Myocyte (in vitro differentiated cells): ENCODE results near the gene FBXO8. TPM values are rescaled to one million over a fixed set of nuclear protein-coding genes. Genes with fewer than 3 reads are reported as not detected.

Experiments used
- DNase-seq: peaks from one replicate; pipeline ENCODE4 v3.0.0-alpha.2; 2012; ENCODE audit warnings: low read depth
- total RNA-seq: library from RNA; depleted of rRNA; stranded (reverse); fragments of >200 nt; gene quantifications from 2 replicates; pipeline ENCODE4 v1.2.3, GENCODE V29; 2014

FBXO8 gene
- total RNA-seq, 1 donor from 2014 or later, result 16.4 TPM

DNA sequence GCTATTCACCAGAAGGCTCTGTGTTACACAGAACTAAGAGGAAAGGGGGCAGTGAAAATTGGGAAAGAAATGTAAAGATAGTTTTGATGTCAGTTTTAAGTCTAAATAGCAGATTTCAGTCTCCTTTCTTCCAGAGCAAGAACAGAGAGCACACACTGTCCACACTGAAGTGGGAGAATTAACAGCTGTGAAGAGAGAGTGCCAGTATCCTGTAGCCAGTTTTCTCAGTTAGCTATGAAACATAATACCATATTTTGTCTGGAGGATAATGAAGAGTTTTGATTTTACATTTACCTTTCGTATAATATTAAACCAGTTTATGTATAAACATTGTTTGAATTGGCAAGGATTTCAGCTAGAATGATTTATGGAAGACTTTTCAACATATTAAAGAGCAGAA, 35.1 kb downstream of the FBXO8 start:
- DNase-seq, result peak; percentile 39

DNA sequence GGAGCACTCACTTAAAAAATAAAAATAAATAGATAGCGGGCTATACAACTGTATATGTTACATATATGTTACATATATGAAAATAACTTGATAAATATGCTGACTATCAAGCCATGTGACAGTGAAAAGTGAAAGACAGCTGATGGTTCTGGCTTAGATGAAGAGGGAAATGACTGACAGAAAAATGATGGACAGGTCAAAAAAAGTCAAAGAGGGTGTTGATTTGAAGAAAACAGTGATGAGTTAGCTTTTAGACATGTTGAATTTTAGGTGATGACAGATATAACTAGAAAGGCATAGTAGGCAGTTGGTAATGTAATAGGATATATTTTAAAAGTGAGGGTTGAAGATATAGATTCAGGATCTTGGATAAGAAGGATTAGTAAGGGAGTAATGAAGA, 37.8 kb downstream of the FBXO8 start:
- no peak for DNase-seq

DNA sequence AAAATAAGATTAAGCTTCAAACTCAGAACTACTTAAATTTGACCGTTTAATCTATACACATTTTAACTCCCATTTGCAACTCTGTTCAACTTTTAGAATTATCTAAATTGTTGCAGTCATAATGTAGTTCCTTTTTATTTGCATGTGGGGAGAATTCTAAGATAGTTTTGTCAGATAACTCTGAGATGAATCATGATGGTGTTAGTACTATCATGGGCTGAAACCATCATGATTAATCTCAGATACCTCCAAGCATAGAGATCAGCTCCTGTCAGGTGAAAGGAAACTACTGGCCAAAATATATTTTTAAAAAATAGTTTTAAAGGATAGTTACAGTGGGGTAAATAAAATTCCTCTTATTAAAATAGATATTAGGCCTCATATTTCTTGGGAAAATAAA, 39.0 kb downstream of the FBXO8 start:
- no peak for DNase-seq

DNA sequence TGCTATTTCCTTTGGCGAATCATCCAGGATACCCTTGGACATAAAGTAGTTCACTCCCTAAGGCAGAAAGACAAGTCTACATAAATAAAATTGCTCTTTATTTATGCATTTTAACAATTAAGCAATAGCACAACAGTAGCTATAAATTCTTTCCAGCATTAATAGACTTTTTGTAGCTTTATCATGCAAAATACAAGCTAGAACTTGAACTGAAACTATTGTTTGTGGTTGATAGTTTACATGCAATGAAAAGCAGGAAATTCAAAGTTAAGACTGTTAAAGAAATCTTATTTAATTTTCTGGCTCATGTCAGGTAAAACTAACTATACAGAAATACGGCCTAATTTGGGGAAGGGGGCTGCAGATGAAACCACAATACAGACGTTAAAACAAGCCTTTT, 42.3 kb downstream of the FBXO8 start:
- no peak for DNase-seq

DNA sequence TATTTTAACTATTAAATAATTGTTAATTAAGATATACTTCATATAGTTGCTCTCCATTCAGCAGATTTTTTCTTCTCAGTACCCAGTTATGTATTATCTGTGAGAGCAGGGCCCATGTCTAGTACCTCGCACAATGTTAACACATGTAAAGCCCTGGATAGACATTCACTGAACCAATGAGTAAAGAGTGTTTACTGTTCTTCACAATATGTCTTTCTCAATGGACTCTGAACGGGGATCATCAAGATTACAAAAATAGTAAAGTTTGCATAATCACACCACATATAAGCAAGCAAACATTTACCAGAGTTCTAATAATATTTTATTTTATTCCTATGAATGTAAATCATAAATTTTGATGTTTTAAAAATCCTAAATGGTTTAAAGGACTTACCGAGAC, 47.1 kb downstream of the FBXO8 start:
- DNase-seq, result no peak

DNA sequence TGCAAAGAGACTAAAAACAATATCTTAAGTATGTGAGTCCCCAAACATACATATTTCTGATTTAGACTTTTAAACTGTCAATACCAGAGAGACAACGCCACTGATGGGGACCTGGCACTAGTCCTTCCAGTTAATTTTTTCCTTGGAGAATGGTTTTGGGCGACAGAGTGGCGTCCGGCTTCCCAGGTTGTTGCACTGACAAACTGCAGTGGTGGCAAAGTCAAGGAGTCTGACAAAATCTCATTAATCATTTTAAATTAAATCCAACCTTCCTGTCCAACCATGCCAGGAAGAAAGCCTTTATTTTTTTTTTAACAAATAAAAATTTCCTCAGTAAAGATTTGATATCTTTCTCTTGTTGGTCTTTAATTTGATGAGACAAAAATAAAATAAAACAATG, 52.8 kb downstream of the FBXO8 start:
- DNase-seq, result no peak

DNA sequence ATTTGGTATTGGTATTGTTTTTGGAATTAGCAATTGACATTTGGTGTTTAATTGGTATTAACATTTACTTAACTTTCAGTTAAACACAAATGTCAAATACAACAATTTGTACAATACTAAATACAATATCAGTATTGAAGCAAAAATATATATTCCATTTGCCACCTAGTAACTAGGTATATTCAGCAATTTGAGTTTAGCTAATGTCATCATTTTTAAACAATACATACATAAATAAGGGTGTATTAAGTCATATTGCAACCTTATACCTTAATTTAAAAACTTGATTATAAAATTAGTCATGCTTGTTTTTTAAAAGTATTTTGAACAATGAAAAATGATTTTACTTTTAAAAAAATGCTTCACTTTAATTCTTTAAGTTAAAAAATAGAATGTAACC, 53.3 kb downstream of the FBXO8 start:
- DNase-seq, result no peak

DNA sequence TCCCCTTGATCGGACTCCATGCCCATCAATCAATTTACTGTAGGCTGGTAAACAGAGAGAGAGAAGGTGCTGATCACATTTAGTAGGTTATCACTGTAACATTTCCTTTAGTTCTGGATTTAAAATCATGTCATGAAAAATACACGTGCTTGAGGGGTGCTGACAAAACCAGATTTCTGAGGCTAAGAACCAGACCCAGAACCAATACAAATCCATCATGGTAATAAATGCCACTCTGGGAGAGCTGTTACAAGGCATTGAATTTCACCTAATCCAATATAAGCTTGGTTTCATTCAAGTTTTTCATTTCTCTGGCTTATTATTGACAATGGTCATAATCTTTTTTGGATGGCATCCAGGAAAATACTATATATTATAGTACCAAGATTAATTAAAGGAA, 54.5 kb downstream of the FBXO8 start:
- no peak for DNase-seq

DNA sequence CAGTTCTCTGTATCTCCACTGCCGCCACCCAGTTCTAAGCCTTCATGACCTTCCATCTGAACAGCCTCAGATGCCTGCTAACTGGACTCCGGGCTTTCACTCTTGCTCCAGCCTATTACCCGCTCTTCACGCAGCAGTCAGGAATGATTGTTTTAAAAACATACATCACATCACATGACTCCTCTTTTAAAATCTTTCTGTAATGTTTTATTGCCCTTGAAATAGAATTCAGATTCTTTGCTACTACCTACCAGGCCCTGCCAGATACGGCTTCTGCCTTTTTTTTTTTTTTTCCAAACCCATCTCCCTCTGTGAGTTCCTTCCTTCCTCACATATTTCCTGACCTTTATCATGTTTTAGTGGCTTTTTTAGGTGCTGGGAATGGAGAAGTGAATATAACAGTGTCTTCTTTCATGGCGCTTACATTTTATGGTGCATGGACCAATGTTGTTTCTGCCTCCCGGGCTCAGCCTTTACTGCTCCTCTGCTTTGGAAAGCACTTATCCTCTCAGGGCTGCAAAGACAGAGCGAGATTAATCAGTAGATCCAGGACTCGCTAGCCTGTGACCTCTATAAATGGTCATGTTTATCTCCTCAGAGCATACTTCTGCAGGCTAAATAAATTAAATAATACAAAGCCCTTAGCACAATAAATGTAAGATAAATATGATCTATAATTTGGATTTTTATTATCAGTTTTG, 58.0 kb downstream of the FBXO8 start:
- no peak for DNase-seq

DNA sequence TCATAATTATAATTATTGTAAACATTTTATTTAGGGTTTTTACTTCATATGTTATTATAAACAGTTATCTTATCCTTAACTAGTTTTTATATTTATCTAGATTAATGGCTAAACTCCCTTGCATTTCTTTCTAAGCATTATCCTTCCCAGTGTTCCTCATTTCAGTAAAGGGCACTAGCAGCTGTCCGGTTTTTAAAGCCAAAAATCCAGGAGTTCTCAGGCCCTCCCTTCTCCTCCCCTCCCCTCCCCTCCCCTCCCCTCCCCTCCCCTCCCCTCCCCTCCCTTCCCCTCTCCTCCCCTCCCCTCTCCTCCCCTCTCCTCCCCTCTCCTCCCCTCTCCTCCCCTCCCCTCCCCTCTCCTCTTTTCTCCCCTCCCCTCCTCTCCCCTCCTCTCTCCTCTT, 58.9 kb downstream of the FBXO8 start:
- no peak for DNase-seq

DNA sequence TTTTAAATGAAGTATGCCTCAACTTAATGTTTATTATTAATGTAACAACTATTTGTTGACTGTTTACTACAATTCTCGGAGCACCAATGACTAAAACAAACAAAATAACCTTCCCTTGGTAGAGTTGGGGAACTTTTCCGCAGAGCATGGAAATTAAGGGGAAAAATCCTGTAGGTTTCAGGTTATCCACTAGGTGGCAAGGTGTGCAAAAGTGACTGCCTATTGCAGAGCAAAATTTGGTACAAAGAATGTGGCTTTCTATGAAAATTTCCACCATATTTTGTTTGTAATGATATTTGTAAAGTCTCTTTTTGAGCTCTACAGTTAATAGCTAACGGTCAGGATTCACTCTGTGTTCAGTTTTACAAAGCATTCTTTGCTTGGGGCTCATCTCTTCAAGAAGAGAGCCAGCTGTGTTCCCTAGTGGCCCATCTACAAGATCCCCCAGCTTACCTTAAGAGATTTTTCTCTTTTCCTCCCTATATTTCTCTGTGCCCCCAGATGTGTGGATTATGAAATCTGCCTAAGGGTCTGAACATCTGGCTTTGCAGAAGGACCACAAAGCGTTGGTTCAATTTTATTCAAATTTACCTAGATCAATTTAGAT, 61.1 kb downstream of the FBXO8 start:
- DNase-seq, result peak; percentile 25

DNA sequence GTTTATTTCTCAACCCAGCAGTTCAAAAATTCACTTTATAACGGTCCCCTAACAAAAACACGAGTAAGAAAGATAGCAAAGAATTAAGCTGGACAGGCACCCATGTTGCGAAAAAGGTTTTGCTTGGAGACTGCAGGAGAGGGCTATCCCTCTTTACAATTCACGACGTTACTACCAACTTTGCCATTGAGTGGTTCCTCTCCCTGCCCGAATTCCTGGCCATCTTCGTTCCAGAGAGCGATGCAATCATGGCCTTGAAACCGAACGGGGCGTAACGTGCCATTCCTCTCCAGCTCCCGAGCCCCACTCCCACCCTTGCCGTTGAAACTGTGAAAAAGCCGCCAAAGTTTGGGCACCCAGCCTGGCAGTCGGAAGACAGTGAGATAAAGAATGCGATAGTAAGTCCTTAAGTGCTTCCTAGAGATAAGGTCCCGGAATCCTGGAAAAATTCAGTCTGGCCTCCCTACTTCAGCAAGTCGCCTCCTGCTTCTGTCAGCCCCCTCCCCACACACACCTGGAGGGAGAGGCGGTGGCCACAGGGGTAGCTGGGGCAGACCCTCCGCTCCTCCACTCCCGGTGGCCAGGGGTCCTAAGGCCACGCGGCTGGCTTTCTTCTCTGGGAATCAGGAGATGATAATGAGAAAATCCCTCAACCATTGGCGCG, 65.2 kb downstream of the FBXO8 start:
- no peak for DNase-seq

DNA sequence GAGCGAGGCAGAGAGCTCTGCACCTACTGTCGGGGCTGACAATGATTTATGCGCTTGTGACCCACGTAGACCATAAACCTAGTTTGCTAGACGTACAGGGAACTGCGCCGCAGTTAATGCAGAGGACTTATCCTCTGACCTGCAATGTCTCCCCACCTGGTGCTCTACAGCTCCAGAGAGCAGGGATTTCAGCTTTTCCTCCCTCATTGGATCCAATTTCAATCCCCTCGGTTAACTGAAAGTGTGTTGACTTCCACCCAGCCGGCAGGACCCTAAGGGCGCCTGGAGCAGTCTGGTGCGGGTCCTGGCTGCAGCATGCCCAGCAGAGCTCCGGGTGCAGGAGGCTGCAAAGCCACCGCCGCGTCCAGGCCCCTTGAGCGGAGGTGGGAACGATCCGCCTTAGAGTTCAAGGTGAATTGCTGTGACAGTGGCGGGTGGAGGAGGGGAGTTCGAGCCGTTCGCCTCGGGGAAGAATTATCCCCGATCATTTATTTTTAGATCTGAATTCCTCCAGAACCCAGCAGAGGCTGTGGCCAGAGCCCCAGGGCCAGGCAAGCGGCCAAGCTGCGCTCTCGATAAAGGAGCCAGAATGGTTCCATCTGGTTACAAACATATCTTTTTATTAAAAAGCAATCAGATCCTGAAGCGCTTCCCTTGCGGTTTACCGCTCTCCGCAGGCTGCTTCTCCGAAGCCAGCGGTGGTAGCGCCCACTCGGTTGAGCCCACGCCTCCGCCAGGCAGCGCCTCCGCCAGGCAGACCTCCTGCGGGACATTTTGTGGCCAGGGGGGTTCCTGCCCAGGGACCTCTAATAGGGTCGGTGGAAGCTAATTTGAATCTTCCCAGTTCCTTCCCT, 66.0 kb downstream of the FBXO8 start:
- peak; percentile 79 for DNase-seq

DNA sequence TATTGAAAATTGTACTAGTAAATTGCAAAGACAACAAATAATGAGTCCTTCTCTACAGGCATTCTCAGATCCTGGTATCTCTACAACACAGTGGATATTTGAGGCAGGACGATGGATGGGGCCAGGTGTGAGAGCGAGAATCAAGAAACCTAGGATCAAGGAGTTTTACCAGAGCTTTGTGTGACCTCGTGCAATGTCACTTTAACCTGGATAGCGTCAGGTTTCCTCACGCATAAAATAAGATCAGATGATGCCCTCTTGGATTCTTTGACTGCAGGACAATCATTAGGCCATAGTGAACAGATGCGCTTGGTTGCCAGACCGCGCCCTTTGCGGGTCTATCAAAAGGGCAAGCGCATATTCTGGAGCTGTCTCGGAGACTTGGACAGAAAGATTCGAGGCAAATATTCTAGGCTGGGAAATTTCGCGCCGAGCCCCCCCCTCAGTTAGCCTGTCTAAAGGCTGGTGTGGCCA, 66.6 kb downstream of the FBXO8 start:
- peak; percentile 45 for DNase-seq

DNA sequence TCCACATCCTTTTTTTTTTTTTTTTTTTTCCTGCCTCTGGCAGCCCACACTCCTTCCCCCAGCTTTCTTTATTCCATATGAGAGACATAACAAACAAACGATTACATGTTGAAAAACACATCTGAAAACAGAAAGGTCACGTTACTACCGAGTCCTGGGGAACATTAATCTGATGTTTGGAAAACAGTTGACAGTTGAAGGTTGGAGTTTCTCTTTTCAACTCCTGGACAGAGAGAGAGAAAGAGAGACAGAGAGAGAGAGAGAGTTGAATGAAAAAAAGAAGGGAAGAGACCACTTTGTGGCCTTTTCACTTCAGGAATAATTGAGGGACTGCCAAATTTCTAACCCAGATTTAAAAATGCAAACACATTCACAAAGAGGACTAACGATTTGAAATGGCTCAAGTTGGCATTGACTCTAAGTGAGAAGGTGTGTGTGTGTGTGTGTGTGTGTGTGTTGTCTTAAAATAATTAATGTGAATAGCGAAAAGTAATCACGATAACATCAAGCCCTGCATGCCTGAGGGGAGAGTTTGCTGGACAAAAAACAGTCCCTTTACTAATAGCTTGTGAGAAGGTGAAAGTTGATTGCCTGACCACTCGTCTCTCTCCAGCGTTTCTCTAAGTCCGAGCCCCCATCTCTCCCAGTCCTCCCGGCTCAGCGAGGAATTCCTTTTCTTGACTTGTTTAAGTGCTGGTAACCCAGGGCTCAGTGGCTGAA, 67.3 kb downstream of the FBXO8 start:
- no peak for DNase-seq

DNA sequence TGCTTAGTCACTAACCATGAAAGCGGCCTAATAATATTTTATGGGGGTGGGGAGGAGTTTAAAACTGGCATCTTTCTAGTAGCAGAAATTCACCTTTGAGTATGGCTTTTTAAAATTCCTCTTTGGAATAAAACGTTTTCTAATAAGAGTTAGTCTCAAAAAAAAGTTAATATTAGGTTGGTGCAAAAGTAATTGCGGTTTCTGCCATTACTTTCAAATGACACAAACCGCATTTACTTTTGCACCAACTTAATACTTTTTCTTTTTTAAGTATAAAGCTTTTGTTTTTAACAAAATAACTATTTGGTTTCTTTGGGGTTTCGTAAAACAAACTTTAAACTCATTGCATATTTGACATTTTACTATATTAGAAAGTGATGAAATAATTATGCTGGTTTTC, 68.4 kb downstream of the FBXO8 start:
- no peak for DNase-seq

DNA sequence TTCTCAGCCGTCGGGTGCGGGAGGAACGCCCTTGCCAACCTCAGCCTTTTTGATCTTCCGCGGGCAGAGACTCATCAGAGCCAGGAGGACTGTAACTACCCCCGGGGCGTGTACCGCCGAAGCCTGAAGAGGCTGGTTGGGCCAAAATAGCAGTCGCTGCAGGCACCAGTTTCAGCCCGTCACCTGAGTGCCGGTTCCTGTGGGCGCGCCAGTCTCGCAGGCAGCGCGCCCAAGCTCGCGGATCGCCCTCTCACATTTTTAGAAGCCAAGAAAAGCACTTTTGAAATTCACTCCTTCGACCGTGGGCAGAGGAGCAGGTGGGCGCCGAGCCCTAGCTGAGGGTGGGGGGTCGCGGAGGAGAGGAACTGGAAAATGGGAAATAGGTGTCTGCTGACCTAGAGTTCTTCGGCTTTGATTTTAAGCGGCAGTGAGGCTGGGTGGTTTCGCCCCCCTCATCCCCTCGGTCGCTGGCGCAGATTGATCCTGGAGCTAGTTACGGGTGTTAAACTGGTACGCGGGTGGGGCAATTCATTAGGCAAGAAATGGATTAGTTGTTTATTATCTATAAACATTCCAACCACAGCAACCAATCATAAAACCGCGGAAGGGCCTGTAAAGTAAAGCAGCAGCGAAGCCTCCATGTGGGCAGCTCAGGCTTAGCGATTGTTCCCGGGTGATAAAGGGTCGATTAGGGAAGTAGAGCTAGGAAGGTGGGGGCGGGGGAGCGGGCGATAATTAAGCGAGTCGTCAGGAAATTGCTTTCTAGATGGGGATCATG, 69.2 kb downstream of the FBXO8 start:
- no peak for DNase-seq

DNA sequence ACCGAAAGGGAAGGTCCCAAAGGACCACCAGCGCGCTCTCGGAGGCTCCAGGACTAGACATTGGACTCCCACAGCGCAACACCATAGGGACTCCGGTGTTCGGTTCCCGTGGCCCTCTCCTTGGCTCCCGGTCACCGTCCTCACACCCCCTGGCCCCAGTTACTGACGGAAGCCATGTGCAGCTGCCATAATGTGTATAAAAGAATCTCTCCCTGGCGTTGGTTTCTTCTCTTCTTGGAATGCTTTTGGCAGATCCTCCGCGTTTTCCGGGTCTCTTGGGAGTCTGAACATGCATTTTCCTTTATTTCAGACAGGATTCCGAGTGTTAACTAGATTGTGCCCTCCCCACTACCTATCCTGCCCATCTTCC, 69.8 kb downstream of the FBXO8 start:
- DNase-seq, result no peak

DNA sequence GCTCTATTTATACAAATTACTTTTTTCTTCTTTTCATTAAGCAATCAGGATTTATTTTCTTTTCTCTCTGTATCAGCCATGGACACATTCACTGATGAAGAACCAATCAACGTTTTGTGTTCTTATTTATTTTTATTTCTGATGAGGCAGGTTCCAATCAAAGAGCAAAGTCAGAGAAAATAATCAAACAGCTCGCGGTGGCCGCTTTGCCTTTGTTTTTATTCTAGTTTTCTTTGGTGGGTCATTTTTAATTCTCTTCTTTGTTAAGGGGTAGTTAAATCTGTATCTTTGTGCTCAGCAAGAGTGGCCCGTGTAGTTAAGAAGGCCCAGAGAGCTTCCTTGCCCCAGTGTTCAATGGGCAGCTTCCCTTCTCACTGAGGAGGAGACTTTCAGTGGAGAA, 71.4 kb downstream of the FBXO8 start:
- no peak for DNase-seq

DNA sequence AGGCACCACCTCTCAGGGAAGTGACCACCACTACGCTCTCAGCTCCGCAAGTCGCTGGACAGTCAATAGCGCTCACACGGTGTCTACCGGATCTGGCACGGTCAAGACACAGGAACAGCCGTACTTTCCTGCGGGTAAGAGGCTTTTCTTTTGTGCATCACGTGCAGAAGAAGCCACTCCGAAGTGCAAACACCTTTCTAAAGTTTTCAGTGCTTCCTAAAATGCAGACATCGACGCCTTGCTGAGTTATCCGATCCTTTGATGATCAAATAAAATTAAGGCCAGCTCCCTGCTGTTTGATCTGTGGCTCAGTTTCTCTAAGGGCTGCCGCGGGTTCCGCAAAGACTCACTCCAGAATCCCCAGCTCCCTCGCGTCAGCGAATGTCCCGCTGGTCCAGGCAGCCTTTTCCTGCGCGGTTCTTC, 71.8 kb downstream of the FBXO8 start:
- DNase-seq, result no peak
